ENCODE data around the gene C22orf23. TPM values are rescaled to one million over a fixed set of nuclear protein-coding genes. Genes with fewer than 3 reads are reported as not detected.

The C22orf23 gene
- total and polyA plus RNA-seq, 10 of the 15 experiments (the other 5 are each of a cell fraction or from before 2014, with no cell fraction given): 0.04 to 0.38 (median 0.11) TPM; not detected in 5

DNA sequence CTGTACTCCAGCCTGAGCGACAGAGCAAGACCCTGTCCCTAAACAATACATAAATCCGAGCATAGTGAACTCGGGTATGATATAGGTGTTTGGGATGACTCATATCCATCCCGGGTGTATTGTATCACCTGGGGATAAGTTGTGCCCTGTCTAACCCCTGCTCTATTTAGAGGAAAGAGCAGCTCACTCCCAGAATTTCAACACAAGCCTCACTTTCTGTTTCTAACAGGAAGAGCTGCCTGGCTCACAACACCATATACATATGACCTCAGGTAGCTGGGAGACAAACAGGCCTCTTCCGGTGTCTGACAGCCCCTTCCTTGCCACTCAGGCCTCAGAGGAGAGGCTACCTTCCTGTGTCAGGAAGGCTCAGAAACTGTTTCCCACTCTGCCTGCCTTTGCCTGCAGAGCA lies 57.2 kb downstream of the C22orf23 start (continued):
- TF ChIP-seq, protein P1, sequence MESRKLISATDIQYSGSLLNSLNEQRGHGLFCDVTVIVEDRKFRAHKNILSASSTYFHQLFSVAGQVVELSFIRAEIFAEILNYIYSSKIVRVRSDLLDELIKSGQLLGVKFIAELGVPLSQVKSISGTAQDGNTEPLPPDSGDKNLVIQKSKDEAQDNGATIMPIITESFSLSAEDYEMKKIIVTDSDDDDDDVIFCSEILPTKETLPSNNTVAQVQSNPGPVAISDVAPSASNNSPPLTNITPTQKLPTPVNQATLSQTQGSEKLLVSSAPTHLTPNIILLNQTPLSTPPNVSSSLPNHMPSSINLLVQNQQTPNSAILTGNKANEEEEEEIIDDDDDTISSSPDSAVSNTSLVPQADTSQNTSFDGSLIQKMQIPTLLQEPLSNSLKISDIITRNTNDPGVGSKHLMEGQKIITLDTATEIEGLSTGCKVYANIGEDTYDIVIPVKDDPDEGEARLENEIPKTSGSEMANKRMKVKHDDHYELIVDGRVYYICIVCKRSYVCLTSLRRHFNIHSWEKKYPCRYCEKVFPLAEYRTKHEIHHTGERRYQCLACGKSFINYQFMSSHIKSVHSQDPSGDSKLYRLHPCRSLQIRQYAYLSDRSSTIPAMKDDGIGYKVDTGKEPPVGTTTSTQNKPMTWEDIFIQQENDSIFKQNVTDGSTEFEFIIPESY (IDR thresholded peaks at IDR 0.05): no peak
- no peak for TF ChIP-seq CBX3 (IDR thresholded peaks at IDR 0.05; ENCODE audit: borderline replicate concordance, low read depth)
- peak; percentile 36; the same call in 1 of the 2 replicates for TF ChIP-seq POLR2AphosphoS2 (IDR thresholded peaks at IDR 0.05; ENCODE audit: low read depth, low read length)
- TF ChIP-seq SIX5 (IDR thresholded peaks at IDR 0.05; ENCODE audit: low read depth, low read length, severe bottlenecking): no peak
- TF ChIP-seq CBX5 (IDR thresholded peaks at IDR 0.05; ENCODE audit: low read depth): no peak
- TF ChIP-seq, protein P2, sequence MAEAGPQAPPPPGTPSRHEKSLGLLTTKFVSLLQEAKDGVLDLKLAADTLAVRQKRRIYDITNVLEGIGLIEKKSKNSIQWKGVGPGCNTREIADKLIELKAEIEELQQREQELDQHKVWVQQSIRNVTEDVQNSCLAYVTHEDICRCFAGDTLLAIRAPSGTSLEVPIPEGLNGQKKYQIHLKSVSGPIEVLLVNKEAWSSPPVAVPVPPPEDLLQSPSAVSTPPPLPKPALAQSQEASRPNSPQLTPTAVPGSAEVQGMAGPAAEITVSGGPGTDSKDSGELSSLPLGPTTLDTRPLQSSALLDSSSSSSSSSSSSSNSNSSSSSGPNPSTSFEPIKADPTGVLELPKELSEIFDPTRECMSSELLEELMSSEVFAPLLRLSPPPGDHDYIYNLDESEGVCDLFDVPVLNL (IDR thresholded peaks at IDR 0.05; ENCODE audit: low read depth, low read length): no peak
- TF ChIP-seq LARP7 (IDR thresholded peaks at IDR 0.05): no peak

DNA sequence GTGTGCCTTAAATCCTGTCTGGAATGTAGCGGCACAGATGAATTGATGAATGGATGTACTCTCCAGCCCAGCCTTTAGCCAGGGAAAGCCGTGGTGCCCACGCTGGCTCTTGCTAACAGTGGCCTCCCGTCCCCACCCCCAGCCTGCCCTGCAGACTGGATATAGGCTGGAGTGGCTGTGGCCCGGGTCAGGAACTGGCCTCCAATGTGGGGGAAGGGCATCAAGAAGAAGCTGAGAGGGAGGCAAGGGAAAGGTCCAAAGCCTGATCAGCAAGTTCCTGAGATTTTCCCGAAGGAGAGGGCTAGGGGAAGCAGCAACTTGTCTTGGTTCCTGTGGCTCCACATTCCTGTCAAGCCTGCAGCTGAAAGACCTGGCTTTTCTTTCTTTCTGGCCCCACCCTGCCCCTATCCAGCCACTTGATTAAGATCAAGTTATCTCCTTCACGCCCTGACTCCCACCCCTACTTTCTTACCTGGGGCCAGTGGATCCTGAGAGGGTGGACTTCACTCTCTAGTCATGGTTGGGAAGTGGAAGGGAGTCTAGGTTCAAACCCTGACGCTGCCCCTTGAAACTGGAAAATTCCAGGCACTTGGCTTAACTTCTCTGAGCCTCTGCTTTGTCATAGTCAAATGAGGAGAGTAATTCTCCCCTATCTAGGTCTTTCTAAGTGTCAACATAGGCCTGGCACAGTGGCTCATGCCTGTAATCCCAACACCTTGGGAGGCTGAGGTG lies 58.3 kb downstream of the C22orf23 start:
- BruUV-seq (replicated peaks): no TSS peak
- H3K4me1 ChIP-seq (ENCODE audit: control insufficient read depth, insufficient read depth, low read length): peaks cover 11% of the 10 kb centered on the region
- DNase-seq (ENCODE audit: low read depth, low spot score): no peak
- no peak for ATAC-seq
- H3K4me2 ChIP-seq (ENCODE audit: control insufficient read depth, insufficient read depth): no peak overlapping the region
- H3K36me3 ChIP-seq (ENCODE audit: control insufficient read depth in 2 of 2, insufficient read depth in 2 of 2, low read length in 1 of 2): peaks cover 0 to 2% of the 10 kb centered on the region in 2 experiments; a peak in 2 of 4 replicates
- no peaks in the 10 kb centered on the region for H3K79me2 ChIP-seq (ENCODE audit: control insufficient read depth, insufficient read depth, low read length)
- intact Hi-C loops (cut with micrococcal nuclease; ENCODE audit: unreplicated experiment): no loop called here
- TF ChIP-seq KDM1A (IDR thresholded peaks at IDR 0.05; ENCODE audit: borderline replicate concordance) (no peak), ZNF217 (IDR thresholded peaks at IDR 0.05) (no peak), MXI1 (IDR thresholded peaks at IDR 0.05; ENCODE audit: low read depth, low read length) (no peak), MYB (IDR thresholded peaks at IDR 0.05; ENCODE audit: borderline replicate concordance, low read depth, low read length) (no peak), RB1 (IDR thresholded peaks at IDR 0.05; ENCODE audit: borderline replicate concordance) (no peak), YY1 (IDR thresholded peaks at IDR 0.05; ENCODE audit: low read depth, low read length) (no peak), CBX5 (IDR thresholded peaks at IDR 0.05; ENCODE audit: low read depth) (no peak)
- TF ChIP-seq, protein P3, sequence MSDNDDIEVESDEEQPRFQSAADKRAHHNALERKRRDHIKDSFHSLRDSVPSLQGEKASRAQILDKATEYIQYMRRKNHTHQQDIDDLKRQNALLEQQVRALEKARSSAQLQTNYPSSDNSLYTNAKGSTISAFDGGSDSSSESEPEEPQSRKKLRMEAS (IDR thresholded peaks at IDR 0.05; ENCODE audit: low read depth, low read length): no peak
- no peak overlapping the region for H3K27ac ChIP-seq (ENCODE audit: control insufficient read depth, insufficient read depth)
- in situ Hi-C loops (cut with MboI): no loop called here
- no peaks in the 10 kb centered on the region for H3K27me3 ChIP-seq (replicated peaks in 1 of 2; ENCODE audit: control insufficient read depth in 2 of 2, insufficient read depth in 2 of 2, low read length in 1 of 2)
- FAIRE-seq: no peak
- H3K9ac ChIP-seq (ENCODE audit: control insufficient read depth, insufficient read depth, low read length): no peak overlapping the region
- RAD21 ChIA-PET (ENCODE audit: unreplicated experiment): no interaction called here
- H3K4me3 ChIP-seq: no peak overlapping the region
- 80% methylated on average over 8 of the region's 8 CpGs for whole genome bisulfite sequencing (ENCODE audit: insufficient coverage, insufficient replicate concordance, low lambda C conversion rate, missing lambda C conversion rate)
- SMC1A ChIA-PET (ENCODE audit: uncharacterized antibody, unreplicated experiment): interaction anchor here (0.8 kb wide), 1 partner anchor 15 kb away, joined by 3 read pairs; no protein-coding TSS in a partner anchor
- CTCF ChIA-PET: interaction anchor here (0.6 to 2.2 kb wide), 3 partner anchors 11 to 803 kb away, joined by 3 to 19 read pairs (median 6); partner anchors contain the start of gene MICALL1
- H2AFZ ChIP-seq (ENCODE audit: control insufficient read depth, low read depth, low read length): no peak overlapping the region
- POLR2A ChIA-PET: no interaction called here
- no peaks in the 10 kb centered on the region for H4K20me1 ChIP-seq (ENCODE audit: control insufficient read depth, insufficient read depth)
- H3K9me3 ChIP-seq (replicated peaks; ENCODE audit: control insufficient read depth, insufficient read depth, low read length): no peaks in the 10 kb centered on the region

Measured in GM12878 (cell line).